Panc1 (cell line): ENCODE results near the gene CACNA1C. TPM values are rescaled to one million over a fixed set of nuclear protein-coding genes. Genes with fewer than 3 reads are reported as not detected.

Experiments used
- ATAC-seq: fragments of 200-7000 bp; cut with Tn5 transposase; 2 replicates; pipeline ENCODE4 v1.9.1; 2020; ENCODE audit warnings: mild to moderate bottlenecking, moderate library complexity
- BruUV-seq: library from RNA; stranded (reverse); fragments of 400-500 nt; replicated peaks from 2 replicates; lab custom pipeline; 2021; lab: Mats Ljungman, UMichigan
- CTCF ChIA-PET: fragments of 300-600 bp; sonication (Branson Sonifier 250); formaldehyde crosslinking; loops from one replicate; lab custom pipeline; 2022; ENCODE audit warnings: antibody characterized with exemption; lab: Charles Lee
- POLR2A ChIA-PET: fragments of 300-600 bp; sonication (Branson Sonifier 250); formaldehyde crosslinking; loops from one replicate; lab custom pipeline; 2022; ENCODE audit warnings: antibody characterized with exemption; lab: Charles Lee
- DNase-seq: peaks from one replicate; pipeline ENCODE4 v3.0.0-alpha.2; 2010; ENCODE audit warnings: low read depth, low spot score
- H3K27ac ChIP-seq: 2 replicates; pipeline ENCODE4 v1.5.1; 2011; ENCODE audit warnings: mild to moderate bottlenecking, low read length, inconsistent platforms
- H3K27me3 ChIP-seq: fragments of 200-500 bp; sonication (Bioruptor generic); 2 replicates; pipeline ENCODE4 v1.6.0; 2014; ENCODE audit warnings: low read length, inconsistent platforms; ENCODE audit not compliant: control insufficient read depth, insufficient read depth
- H3K36me3 ChIP-seq: fragments of 200-500 bp; sonication (Bioruptor generic); 2 replicates; pipeline ENCODE4 v1.5.1; 2014; ENCODE audit warnings: inconsistent platforms, mild to moderate bottlenecking, low read length, moderate library complexity; ENCODE audit not compliant: control insufficient read depth, insufficient read depth
- H3K4me1 ChIP-seq: 2 replicates; pipeline ENCODE4 v1.5.1; 2011; ENCODE audit warnings: inconsistent platforms, mild to moderate bottlenecking, low read length, moderate library complexity; ENCODE audit not compliant: control insufficient read depth, insufficient read depth
- H3K4me3 ChIP-seq, 2 experiments: 2 replicates each; pipeline ENCODE4 v1.5.1; 2011 to 2012; ENCODE audit warnings: low read depth in 2 of 2, low read length in 2 of 2, mild to moderate bottlenecking in 2 of 2, inconsistent platforms in 1 of 2, moderate library complexity in 1 of 2
- H3K9me3 ChIP-seq: fragments of 200-500 bp; sonication (Bioruptor generic); 2 replicates; pipeline ENCODE4 v1.5.1; 2014; ENCODE audit warnings: low read depth, mild to moderate bottlenecking, inconsistent platforms, low read length, moderate library complexity; ENCODE audit not compliant: control insufficient read depth, insufficient read depth
- CTCF ChIP-seq: fragments of 450-650 bp; IDR thresholded peaks from 2 replicates; pipeline ENCODE4 v1.5.1; 2017; ENCODE audit warnings: mild to moderate bottlenecking
- POLR2AphosphoS5 ChIP-seq: IDR thresholded peaks from 2 replicates; pipeline ENCODE4 v1.6.1; 2012; ENCODE audit warnings: mild to moderate bottlenecking, low read depth, low read length, moderate library complexity
- REST ChIP-seq, 2 experiments: IDR thresholded peaks; 2 replicates each; pipeline ENCODE4 v1.6.1; 2011 to 2012; ENCODE audit warnings: low read depth in 2 of 2, control low read depth in 1 of 2, low read length in 1 of 2, mild to moderate bottlenecking in 1 of 2, moderate library complexity in 1 of 2; ENCODE audit not compliant: insufficient read depth in 1 of 2
- SIN3A ChIP-seq: IDR thresholded peaks from 2 replicates; pipeline ENCODE4 v1.6.1; 2012; ENCODE audit warnings: low read depth, mild to moderate bottlenecking, low read length, moderate library complexity, borderline replicate concordance; ENCODE audit not compliant: insufficient read depth
- TCF7L2 ChIP-seq: IDR thresholded peaks from 2 replicates; pipeline ENCODE4 v1.6.1; 2011; ENCODE audit warnings: mild to moderate bottlenecking, low read depth, low read length, inconsistent platforms
- in situ Hi-C: cut with HindIII; loops from 2 replicates; pipeline ENCODE4 v1.10.0; 2016; ENCODE audit warnings: low sequenced_read_pairs, low pct_unique_long_range_greater_than_20kb
- intact Hi-C: fragments of 100-400 bp; cut with micrococcal nuclease; formaldehyde crosslinking; loops from one replicate; pipeline ENCODE4 v1.10.0; 2022; ENCODE audit not compliant: unreplicated experiment
- total RNA-seq: library from RNA; stranded (reverse); gene quantifications from one replicate; pipeline ENCODE4 v1.2.1, GENCODE V29; 2021; ENCODE audit not compliant: unreplicated experiment

CACNA1C gene
- total RNA-seq, 1 experiment from 2014 or later: 0.03 TPM

- POLR2A ChIA-PET: no interaction called here
- ATAC-seq (no peak), DNase-seq (no peak)
- TF ChIP-seq SIN3A: no peak
- no peak for TF ChIP-seq CTCF
- no peak for TF ChIP-seq REST (IDR thresholded peaks at IDR 0.05; ENCODE audit: insufficient read depth in 1 of 2, low read depth in 2 of 2, low read length in 1 of 2)
- TF ChIP-seq POLR2AphosphoS5: no peak
- TF ChIP-seq TCF7L2: no peak
- no TSS peak for BruUV-seq
- Histone ChIP-seq H3K36me3 (no peaks in the 10 kb centered on the region), H3K4me1 (no peaks in the 10 kb centered on the region), H3K27me3 (peaks cover 20% of the 10 kb centered on the region), H3K9me3 (no peaks in the 10 kb centered on the region), H3K27ac (no peak overlapping the region), H3K4me3 (no peak overlapping the region)
- intact Hi-C loops: no loop called here
- CTCF ChIA-PET: no interaction called here
- in situ Hi-C loops: no loop called here
Observed at GRCh38 chr12:2696136-2696535, 643.3 kb downstream of the CACNA1C start.

GRCh38 chr12:2697057-2697800 is 644.4 kb downstream of the CACNA1C start:
- DNase-seq: no peak
- intact Hi-C loops: no loop called here
- ChIA-PET CTCF (no interaction called here), POLR2A (no interaction called here)
- Histone ChIP-seq H3K9me3 (no peaks in the 10 kb centered on the region), H3K4me1 (no peaks in the 10 kb centered on the region), H3K27me3 (peaks cover 16% of the 10 kb centered on the region), H3K36me3 (no peaks in the 10 kb centered on the region), H3K4me3 (no peak overlapping the region), H3K27ac (no peak overlapping the region)
- no TSS peak for BruUV-seq
- in situ Hi-C loops: no loop called here
- TF ChIP-seq SIN3A (no peak), REST (IDR thresholded peaks at IDR 0.05; ENCODE audit: insufficient read depth in 1 of 2, low read depth in 2 of 2, low read length in 1 of 2) (no peak), CTCF (no peak), TCF7L2 (no peak), POLR2AphosphoS5 (no peak)
- no peak for ATAC-seq
